ENCODE data around the gene WRAP73. TPM values are rescaled to one million over a fixed set of nuclear protein-coding genes. Genes with fewer than 3 reads are reported as not detected.

WRAP73 gene
- total RNA-seq, 4 donors from 2014 or later, result 19.7 to 30.4 (median 25.5) TPM

GRCh38 chr1:3671371-3672180 lies 21.7 kb upstream of the WRAP73 start:
- no peak for DNase-seq
- in situ Hi-C loops (cut with MboI; ENCODE audit: low pct_ligation_motif_present in 1 of 4, low pct_unique_long_range_greater_than_20kb in 1 of 4, low sequenced_read_pairs in 3 of 4), result no loop called here
- Histone ChIP-seq H3K36me3 (no peaks in the 10 kb centered on the region), H3K9me3 (no peaks in the 10 kb centered on the region), H3K4me3 (no peak overlapping the region), H3K27ac (no peak overlapping the region), H3K4me1 (peaks cover 0 to 14% (median 9%) of the 10 kb centered on the region in 4 donors), H3K27me3 (peaks cover 45% of the 10 kb centered on the region)
- intact Hi-C loops (cut with DNase I; ENCODE audit: low total_unique reads), result no loop called here
- WGBS, 2 donors (ENCODE audit: low coverage in 1 of 2), result 47% methylated on average over 22 of the region's 29 CpGs; no CpG with 5 or more reads in 1 of the 2 donors
- TF ChIP-seq EP300 (IDR thresholded peaks at IDR 0.05; ENCODE audit: low read depth) (no peak), CTCF (IDR thresholded peaks at IDR 0.05) (no peak), POLR2A (IDR thresholded peaks at IDR 0.05) (no peak)

GRCh38 chr1:3670823-3671265 lies 20.9 kb upstream of the WRAP73 start:
- H3K27me3 ChIP-seq, result peaks cover 50% of the 10 kb centered on the region

GRCh38 chr1:3669971-3670431 lies 20.1 kb upstream of the WRAP73 start:
- Histone ChIP-seq H3K27ac (no peak overlapping the region), H3K4me3 (no peak overlapping the region), H3K27me3 (peaks cover 50% of the 10 kb centered on the region), H3K4me1 (peaks cover 0 to 16% (median 9%) of the 10 kb centered on the region in 4 donors), H3K9me3 (no peaks in the 10 kb centered on the region), H3K36me3 (no peaks in the 10 kb centered on the region)
- in situ Hi-C loops (cut with MboI; ENCODE audit: low pct_ligation_motif_present in 1 of 4, low pct_unique_long_range_greater_than_20kb in 1 of 4, low sequenced_read_pairs in 3 of 4) (no loop called here), intact Hi-C loops (cut with DNase I; ENCODE audit: low total_unique reads) (no loop called here)
- WGBS, 2 donors (ENCODE audit: low coverage in 1 of 2), result 86% methylated on average over 9 of the region's 9 CpGs; no CpG with 5 or more reads in 1 of the 2 donors
- no peak for TF ChIP-seq POLR2AphosphoS5 (IDR thresholded peaks at IDR 0.05)
- no peak for TF ChIP-seq EP300 (IDR thresholded peaks at IDR 0.05; ENCODE audit: low read depth)
- TF ChIP-seq CTCF (IDR thresholded peaks at IDR 0.05), result no peak
- TF ChIP-seq POLR2A (IDR thresholded peaks at IDR 0.05), result no peak
- no peak for DNase-seq

More at GRCh38 chr1:3670823-3671265, 20.9 kb upstream of the WRAP73 start:
- Histone ChIP-seq H3K36me3 (no peaks in the 10 kb centered on the region), H3K27ac (no peak overlapping the region), H3K9me3 (no peaks in the 10 kb centered on the region), H3K4me1 (peaks cover 0 to 16% (median 9%) of the 10 kb centered on the region in 4 donors), H3K4me3 (no peak overlapping the region)
- TF ChIP-seq POLR2AphosphoS5 (IDR thresholded peaks at IDR 0.05) (no peak), CTCF (IDR thresholded peaks at IDR 0.05) (no peak), POLR2A (IDR thresholded peaks at IDR 0.05) (no peak)
- intact Hi-C loops (cut with DNase I; ENCODE audit: low total_unique reads), result no loop called here
- DNase-seq, result no peak
- in situ Hi-C loops (cut with MboI; ENCODE audit: low pct_ligation_motif_present in 1 of 4, low pct_unique_long_range_greater_than_20kb in 1 of 4, low sequenced_read_pairs in 3 of 4), result no loop called here
- WGBS, 2 donors (ENCODE audit: low coverage in 1 of 2), result 53 to 80% methylated on average over 3 to 13 of the region's 15 CpGs

- in situ Hi-C loops (cut with MboI; ENCODE audit: low pct_ligation_motif_present in 1 of 4, low pct_unique_long_range_greater_than_20kb in 1 of 4, low sequenced_read_pairs in 3 of 4), result no loop called here
- H3K27me3 ChIP-seq, result peaks cover 54% of the 10 kb centered on the region
- no peaks in the 10 kb centered on the region for H3K9me3 ChIP-seq
- no peak for TF ChIP-seq POLR2AphosphoS5 (IDR thresholded peaks at IDR 0.05)
- no peak for TF ChIP-seq EP300 (IDR thresholded peaks at IDR 0.05; ENCODE audit: low read depth)
- TF ChIP-seq POLR2A (IDR thresholded peaks at IDR 0.05), result no peak
- TF ChIP-seq CTCF (IDR thresholded peaks at IDR 0.05), result no peak
- DNase-seq, result peak; percentile 8
- intact Hi-C loops (cut with DNase I; ENCODE audit: low total_unique reads), result no loop called here
- H3K36me3 ChIP-seq, result no peaks in the 10 kb centered on the region
- H3K4me3 ChIP-seq, result no peak overlapping the region
- H3K4me1 ChIP-seq, result peaks cover 0 to 16% (median 8%) of the 10 kb centered on the region in 4 donors
- H3K27ac ChIP-seq, result no peak overlapping the region
- 58% methylated on average over 14 of the region's 14 CpGs; no CpG with 5 or more reads in 1 of the 2 donors for WGBS, 2 donors (ENCODE audit: low coverage in 1 of 2)
These were observed 19.5 kb upstream of the WRAP73 start for GRCh38 chr1:3669421-3669821.

Measured in transverse colon (tissue), 4 donors.